Neutrophil (primary cell): ENCODE measurements around the gene POMC.
"Not testable (repeated sequence)": the region's sequence is repeated elsewhere in the genome, so short reads cannot be mapped to it uniquely, and the experiment has no call there.

Experiments used
- H3K27ac ChIP-seq: fragments of 200-600 bp; sonication (generic); 2 replicates; pipeline ENCODE4 v1.5.1; 2016; ENCODE audit warnings: mild to moderate bottlenecking, moderate library complexity
- H3K27me3 ChIP-seq: fragments of 200-600 bp; sonication (generic); 2 replicates; pipeline ENCODE4 v1.6.0; 2016; ENCODE audit warnings: mild to moderate bottlenecking
- H3K36me3 ChIP-seq: fragments of 200-600 bp; sonication (generic); 2 replicates; pipeline ENCODE4 v1.5.1; 2017
- H3K4me1 ChIP-seq, 2 experiments: fragments of 200-600 bp in 1 of 2; sonication (generic) in 1 of 2; 1 replicate in 1 of 2; 2 replicates in 1 of 2; pipeline versions ENCODE4 v1.5.1 to v1.6.1; 2013 to 2016; ENCODE audit warnings: low read depth in 1 of 2, low read length in 1 of 2, mild to moderate bottlenecking in 1 of 2, moderate library complexity in 1 of 2; ENCODE audit not compliant: control insufficient read depth in 1 of 2, insufficient read depth in 1 of 2
- H3K4me3 ChIP-seq, 2 experiments: fragments of 200-600 bp in 1 of 2; sonication (generic) in 1 of 2; 1 replicate in 1 of 2; 2 replicates in 1 of 2; pipeline ENCODE4 v1.5.1; 2013 to 2016; ENCODE audit warnings: low read depth in 1 of 2, low read length in 1 of 2, mild to moderate bottlenecking in 1 of 2, moderate library complexity in 1 of 2
- H3K9me3 ChIP-seq: fragments of 200-600 bp; sonication (generic); 2 replicates; pipeline ENCODE4 v1.5.1; 2016
- CTCF ChIP-seq: fragments of 200-600 bp; sonication (generic); IDR thresholded peaks from 2 replicates; pipeline ENCODE4 v1.5.1; 2016; ENCODE audit warnings: antibody characterized with exemption

The POMC gene

GRCh38 chr2:25159949-25160348, 8.4 kb downstream of the POMC start:
- Histone ChIP-seq H3K27ac (no peak overlapping the region), H3K4me3 (no peak overlapping the region), H3K9me3 (no peaks in the 10 kb centered on the region), H3K27me3 (peaks cover 25% of the 10 kb centered on the region), H3K4me1 (peaks cover 2 to 11% of the 10 kb centered on the region in 2 experiments), H3K36me3 (no peaks in the 10 kb centered on the region)
- no peak for TF ChIP-seq CTCF

GRCh38 chr2:25158096-25158852, 10.1 kb downstream of the POMC start:
- Histone ChIP-seq H3K27me3 (peaks cover 8% of the 10 kb centered on the region), H3K36me3 (no peaks in the 10 kb centered on the region), H3K4me1 (peaks cover 2 to 11% of the 10 kb centered on the region in 2 experiments), H3K27ac (no peak overlapping the region), H3K4me3 (no peak overlapping the region), H3K9me3 (no peaks in the 10 kb centered on the region)
- TF ChIP-seq CTCF, result no peak

- Histone ChIP-seq H3K36me3 (no peaks in the 10 kb centered on the region), H3K9me3 (no peaks in the 10 kb centered on the region), H3K4me3 (no peak overlapping the region), H3K4me1 (no peaks in the 10 kb centered on the region), H3K27ac (no peak overlapping the region), H3K27me3 (no peaks in the 10 kb centered on the region)
- no peak for TF ChIP-seq CTCF
Measured at GRCh38 chr2:25155401-25155800, 13.0 kb downstream of the POMC start.

- H3K9me3 ChIP-seq, result no peaks in the 10 kb centered on the region
- no peak overlapping the region for H3K27ac ChIP-seq
- H3K36me3 ChIP-seq, result no peaks in the 10 kb centered on the region
Measured at GRCh38 chr2:25151718-25152117, 16.7 kb downstream of the POMC start.

GRCh38 chr2:25150993-25151392, 17.4 kb downstream of the POMC start:
- H3K4me1 ChIP-seq, H3K27me3 ChIP-seq, H3K36me3 ChIP-seq, H3K27ac ChIP-seq, H3K9me3 ChIP-seq, H3K4me3 ChIP-seq: not testable (repeated sequence)

More at GRCh38 chr2:25151718-25152117, 16.7 kb downstream of the POMC start:
- peaks cover under 1% of the 10 kb centered on the region for H3K27me3 ChIP-seq
- no peak overlapping the region for H3K4me3 ChIP-seq
- H3K4me1 ChIP-seq, result no peaks in the 10 kb centered on the region
- no peak for TF ChIP-seq CTCF

- H3K36me3 ChIP-seq, result no peaks in the 10 kb centered on the region
- no peak for TF ChIP-seq CTCF
- H3K4me1 ChIP-seq, result no peaks in the 10 kb centered on the region
- H3K9me3 ChIP-seq, result no peaks in the 10 kb centered on the region
- H3K27me3 ChIP-seq, result peaks cover 5% of the 10 kb centered on the region
- H3K4me3 ChIP-seq, result no peak overlapping the region
- H3K27ac ChIP-seq, result no peak overlapping the region
Measured at GRCh38 chr2:25149646-25150045, 18.7 kb downstream of the POMC start.
